Measurements from ENCODE around the gene NIT1.
A peak's percentile ranks its signal among the peaks of the same experiment; 100 is the strongest.

NIT1 gene

DNA sequence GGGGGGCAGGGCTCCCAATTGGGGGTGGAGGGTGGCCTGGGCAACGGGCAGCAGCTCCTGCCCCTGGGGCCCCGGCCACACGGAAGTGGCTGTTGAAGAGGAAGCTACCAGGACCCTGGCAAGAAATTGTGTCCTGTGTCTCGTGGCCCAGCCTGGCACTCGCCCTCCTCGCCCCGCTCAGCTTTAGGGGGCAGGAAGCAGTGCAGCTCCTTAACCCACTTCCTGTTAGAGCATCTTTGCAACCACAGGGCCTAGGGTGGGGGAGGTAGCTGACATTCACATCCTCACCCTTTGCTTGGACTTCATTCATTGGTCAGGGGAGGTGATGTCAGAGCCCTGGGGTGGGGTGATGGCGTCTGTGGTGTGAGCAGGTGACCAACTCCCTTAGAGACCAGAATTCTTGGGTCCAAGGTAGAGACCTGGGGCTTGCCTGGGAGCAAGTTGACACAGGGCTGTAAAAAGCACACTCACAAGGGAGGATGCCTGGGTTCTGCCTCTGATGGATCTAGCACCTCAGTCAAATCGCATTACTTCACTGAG lies 48.1 kb upstream of the NIT1 start, which contains the start of gene ARHGAP30:
Gene ARHGAP30 (minus strand): TSS at position 161 of the 540 bp plus-strand sequence. CDS start 267 bp downstream, outside the sequence.
- TF ChIP-seq TEAD4 (IDR thresholded peaks at IDR 0.05) (no peak), YY1 (IDR thresholded peaks at IDR 0.05; ENCODE audit: low read depth) (no peak), EGR1 (IDR thresholded peaks at IDR 0.05) (no peak), TCF12 (IDR thresholded peaks at IDR 0.05; ENCODE audit: low read depth) (no peak), TAF1 (IDR thresholded peaks at IDR 0.05; ENCODE audit: low read depth) (no peak), EP300 (IDR thresholded peaks at IDR 0.05; ENCODE audit: borderline replicate concordance) (no peak), ZBTB7A (IDR thresholded peaks at IDR 0.05; ENCODE audit: low read depth) (no peak), CEBPB (IDR thresholded peaks at IDR 0.05) (no peak), FOXM1 (IDR thresholded peaks at IDR 0.05; ENCODE audit: borderline replicate concordance, low read depth) (no peak), NFIC (IDR thresholded peaks at IDR 0.05) (no peak), RAD21 (IDR thresholded peaks at IDR 0.05; ENCODE audit: low read depth) (no peak), CREB1 (IDR thresholded peaks at IDR 0.05; ENCODE audit: low read depth) (no peak)
- TF ChIP-seq, protein P1, sequence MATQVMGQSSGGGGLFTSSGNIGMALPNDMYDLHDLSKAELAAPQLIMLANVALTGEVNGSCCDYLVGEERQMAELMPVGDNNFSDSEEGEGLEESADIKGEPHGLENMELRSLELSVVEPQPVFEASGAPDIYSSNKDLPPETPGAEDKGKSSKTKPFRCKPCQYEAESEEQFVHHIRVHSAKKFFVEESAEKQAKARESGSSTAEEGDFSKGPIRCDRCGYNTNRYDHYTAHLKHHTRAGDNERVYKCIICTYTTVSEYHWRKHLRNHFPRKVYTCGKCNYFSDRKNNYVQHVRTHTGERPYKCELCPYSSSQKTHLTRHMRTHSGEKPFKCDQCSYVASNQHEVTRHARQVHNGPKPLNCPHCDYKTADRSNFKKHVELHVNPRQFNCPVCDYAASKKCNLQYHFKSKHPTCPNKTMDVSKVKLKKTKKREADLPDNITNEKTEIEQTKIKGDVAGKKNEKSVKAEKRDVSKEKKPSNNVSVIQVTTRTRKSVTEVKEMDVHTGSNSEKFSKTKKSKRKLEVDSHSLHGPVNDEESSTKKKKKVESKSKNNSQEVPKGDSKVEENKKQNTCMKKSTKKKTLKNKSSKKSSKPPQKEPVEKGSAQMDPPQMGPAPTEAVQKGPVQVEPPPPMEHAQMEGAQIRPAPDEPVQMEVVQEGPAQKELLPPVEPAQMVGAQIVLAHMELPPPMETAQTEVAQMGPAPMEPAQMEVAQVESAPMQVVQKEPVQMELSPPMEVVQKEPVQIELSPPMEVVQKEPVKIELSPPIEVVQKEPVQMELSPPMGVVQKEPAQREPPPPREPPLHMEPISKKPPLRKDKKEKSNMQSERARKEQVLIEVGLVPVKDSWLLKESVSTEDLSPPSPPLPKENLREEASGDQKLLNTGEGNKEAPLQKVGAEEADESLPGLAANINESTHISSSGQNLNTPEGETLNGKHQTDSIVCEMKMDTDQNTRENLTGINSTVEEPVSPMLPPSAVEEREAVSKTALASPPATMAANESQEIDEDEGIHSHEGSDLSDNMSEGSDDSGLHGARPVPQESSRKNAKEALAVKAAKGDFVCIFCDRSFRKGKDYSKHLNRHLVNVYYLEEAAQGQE (IDR thresholded peaks at IDR 0.05; ENCODE audit: low read depth) = no peak
- TF ChIP-seq, protein P2, sequence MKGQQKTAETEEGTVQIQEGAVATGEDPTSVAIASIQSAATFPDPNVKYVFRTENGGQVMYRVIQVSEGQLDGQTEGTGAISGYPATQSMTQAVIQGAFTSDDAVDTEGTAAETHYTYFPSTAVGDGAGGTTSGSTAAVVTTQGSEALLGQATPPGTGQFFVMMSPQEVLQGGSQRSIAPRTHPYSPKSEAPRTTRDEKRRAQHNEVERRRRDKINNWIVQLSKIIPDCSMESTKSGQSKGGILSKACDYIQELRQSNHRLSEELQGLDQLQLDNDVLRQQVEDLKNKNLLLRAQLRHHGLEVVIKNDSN (IDR thresholded peaks at IDR 0.05) = no peak
- TF ChIP-seq, protein P3, sequence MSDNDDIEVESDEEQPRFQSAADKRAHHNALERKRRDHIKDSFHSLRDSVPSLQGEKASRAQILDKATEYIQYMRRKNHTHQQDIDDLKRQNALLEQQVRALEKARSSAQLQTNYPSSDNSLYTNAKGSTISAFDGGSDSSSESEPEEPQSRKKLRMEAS (IDR thresholded peaks at IDR 0.05) = no peak

DNA sequence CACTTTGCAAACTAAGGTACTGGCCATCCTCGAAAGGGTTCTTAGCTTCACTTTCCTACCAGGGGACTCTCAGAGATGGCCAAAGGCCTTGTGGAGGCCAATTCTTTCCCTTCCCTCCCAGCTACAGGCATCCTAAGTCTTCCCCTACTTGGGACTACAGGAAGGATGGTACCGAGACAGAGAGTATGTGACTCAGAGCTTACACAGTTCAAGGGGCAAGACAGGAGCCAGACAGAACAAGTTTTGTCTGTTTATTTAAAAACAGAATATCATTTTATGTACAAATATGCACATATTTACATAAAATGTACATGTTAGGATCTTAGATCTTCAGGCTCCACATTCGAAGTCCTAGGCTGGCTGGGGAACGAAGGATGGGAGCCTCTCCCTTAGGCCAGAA lies 47.1 kb upstream of the NIT1 start:
- TF ChIP-seq, protein P2 (IDR thresholded peaks at IDR 0.05) = no peak
- TF ChIP-seq TAF1 (IDR thresholded peaks at IDR 0.05; ENCODE audit: low read depth) (no peak), CREB1 (IDR thresholded peaks at IDR 0.05; ENCODE audit: low read depth) (no peak), TEAD4 (IDR thresholded peaks at IDR 0.05) (no peak)

DNA sequence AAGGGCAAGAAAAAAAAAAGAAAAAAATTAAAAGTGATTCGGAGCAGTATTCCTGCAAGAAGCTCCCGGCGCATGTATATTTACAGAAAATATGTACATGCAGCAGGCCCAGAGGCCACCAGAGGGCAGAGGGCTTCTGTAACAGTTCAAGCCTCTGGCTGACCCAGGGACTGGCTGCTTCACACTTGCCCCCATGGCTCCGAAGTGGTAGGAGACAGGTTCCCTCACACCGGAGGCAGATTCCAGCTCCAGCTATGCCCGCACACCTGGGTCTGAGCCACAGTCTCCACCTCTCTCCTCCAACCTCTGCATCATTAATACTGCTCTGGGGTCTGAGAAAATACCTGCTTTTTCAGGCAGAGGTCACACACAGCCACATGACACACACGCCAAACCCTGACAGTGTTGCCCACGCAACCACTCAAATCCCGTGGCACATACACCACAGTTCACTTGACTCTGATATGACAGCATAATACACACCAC lies 46.0 kb upstream of the NIT1 start:
- TF ChIP-seq EP300 (IDR thresholded peaks at IDR 0.05; ENCODE audit: borderline replicate concordance) = no peak
- TF ChIP-seq, protein P1 (IDR thresholded peaks at IDR 0.05; ENCODE audit: low read depth) = no peak
- no peak for TF ChIP-seq NFIC (IDR thresholded peaks at IDR 0.05)
- TF ChIP-seq, protein P3 (IDR thresholded peaks at IDR 0.05) = no peak
- peak; percentile 79 for TF ChIP-seq RAD21 (IDR thresholded peaks at IDR 0.05; ENCODE audit: low read depth)

DNA sequence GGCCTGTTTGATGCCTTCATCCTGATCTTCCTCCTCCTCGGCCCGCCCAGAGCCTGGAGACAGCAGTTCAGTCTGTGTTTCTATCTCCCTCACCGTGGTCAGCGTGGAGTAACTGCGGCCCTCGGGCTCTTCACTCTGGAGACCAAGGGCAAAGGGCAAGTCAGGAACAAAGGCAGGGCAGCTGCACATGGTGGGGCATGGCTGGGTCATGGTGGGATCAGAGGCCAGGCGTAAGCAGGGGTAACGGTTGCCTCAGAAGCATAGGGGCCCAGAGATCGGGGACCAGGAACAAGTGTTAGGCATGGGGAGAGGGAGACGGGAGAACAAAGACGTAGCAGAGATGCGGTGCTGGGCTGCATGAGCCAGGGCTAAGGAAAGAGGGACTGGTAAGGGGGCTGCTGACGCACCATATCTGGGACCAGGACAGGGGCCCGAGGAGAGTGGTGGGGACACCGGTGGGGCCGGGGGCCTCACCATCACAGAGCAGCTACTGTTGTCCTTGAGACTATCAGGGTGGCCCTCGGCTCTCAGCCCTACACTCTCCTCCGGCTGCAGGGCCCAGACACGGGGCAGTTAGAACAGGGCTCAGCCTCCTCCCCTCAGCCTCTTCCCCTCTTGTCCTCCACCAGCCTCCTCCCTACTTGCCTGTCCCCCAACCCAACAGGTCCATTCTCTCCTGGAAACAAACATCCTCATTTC lies 45.0 kb upstream of the NIT1 start:
- no peak for TF ChIP-seq ZBTB7A (IDR thresholded peaks at IDR 0.05; ENCODE audit: low read depth)
- TF ChIP-seq FOXM1 (IDR thresholded peaks at IDR 0.05; ENCODE audit: borderline replicate concordance, low read depth) = no peak
- TF ChIP-seq, protein P2 (IDR thresholded peaks at IDR 0.05) = no peak
- TF ChIP-seq EGR1 (IDR thresholded peaks at IDR 0.05) = no peak
- TF ChIP-seq, protein P3 (IDR thresholded peaks at IDR 0.05) = no peak
- TF ChIP-seq TEAD4 (IDR thresholded peaks at IDR 0.05) = no peak
- TF ChIP-seq TAF1 (IDR thresholded peaks at IDR 0.05; ENCODE audit: low read depth) = no peak
- no peak for TF ChIP-seq YY1 (IDR thresholded peaks at IDR 0.05; ENCODE audit: low read depth)
- TF ChIP-seq, protein P1 (IDR thresholded peaks at IDR 0.05; ENCODE audit: low read depth) = no peak
- TF ChIP-seq EP300 (IDR thresholded peaks at IDR 0.05; ENCODE audit: borderline replicate concordance) = no peak
- TF ChIP-seq NFIC (IDR thresholded peaks at IDR 0.05) = no peak
- no peak for TF ChIP-seq CEBPB (IDR thresholded peaks at IDR 0.05)
- no peak for TF ChIP-seq TCF12 (IDR thresholded peaks at IDR 0.05; ENCODE audit: low read depth)
- no peak for TF ChIP-seq CREB1 (IDR thresholded peaks at IDR 0.05; ENCODE audit: low read depth)
- TF ChIP-seq RAD21 (IDR thresholded peaks at IDR 0.05; ENCODE audit: low read depth) = no peak
